CD4-positive, alpha-beta T cell treated with Interleukin-15 for 1 hour (primary cell): ENCODE results near the gene IMPACT.
A peak's percentile ranks its signal among the peaks of the same experiment; 100 is the strongest.

Experiments used
- DNase-seq: peaks from one replicate; pipeline ENCODE4 v3.0.0-alpha.2; 2020

Gene IMPACT, protein sequence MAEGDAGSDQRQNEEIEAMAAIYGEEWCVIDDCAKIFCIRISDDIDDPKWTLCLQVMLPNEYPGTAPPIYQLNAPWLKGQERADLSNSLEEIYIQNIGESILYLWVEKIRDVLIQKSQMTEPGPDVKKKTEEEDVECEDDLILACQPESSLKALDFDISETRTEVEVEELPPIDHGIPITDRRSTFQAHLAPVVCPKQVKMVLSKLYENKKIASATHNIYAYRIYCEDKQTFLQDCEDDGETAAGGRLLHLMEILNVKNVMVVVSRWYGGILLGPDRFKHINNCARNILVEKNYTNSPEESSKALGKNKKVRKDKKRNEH

DNA sequence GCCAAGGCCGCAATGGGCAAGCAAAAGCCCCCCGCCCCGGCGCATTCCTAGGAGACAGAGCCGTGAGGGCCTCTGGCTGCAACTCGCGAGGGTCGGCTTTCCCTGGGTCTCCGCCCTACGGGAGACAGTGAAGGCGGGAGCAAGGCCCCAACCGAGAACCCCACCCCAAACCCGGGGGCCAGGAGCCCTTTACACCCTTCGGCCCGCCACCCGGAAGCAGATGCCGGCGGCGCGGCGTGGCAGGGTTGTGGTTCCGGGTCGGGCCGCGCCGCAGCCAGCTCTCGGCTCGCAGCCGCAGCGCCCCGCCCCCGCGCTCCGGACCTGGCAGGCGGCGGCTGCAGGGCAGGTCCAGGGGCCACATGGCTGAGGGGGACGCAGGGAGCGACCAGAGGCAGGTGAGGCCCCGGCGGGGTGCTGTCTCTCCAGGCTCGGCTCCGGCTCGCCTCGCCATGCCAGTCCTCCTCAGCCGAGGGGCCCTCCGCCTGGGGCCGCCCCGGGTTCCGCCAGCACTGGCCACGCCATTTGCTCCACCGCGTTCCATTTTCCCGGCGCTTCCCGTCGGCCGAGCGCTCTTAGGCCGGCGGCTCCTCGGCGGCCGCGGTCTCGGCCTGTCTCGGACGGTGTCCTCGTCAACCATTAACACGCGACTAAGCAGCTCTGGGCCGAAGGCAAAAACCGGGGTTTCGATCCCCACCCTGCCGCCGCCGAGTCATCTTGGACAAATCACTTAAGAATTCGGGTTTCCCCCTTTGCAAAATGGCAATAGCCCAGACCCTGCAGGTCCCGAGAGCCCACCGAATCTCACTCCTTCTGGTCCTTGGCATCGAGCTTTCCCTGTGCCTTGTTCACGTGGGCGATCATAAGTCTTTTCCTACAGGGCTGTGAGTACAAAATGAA is at the start of gene IMPACT:
Gene IMPACT, plus strand, starts transcription at position 273 of the 897 bp plus-strand sequence. Its CDS starts 87 bp downstream, at position 360.
- DNase-seq, result peak; percentile 82

DNA sequence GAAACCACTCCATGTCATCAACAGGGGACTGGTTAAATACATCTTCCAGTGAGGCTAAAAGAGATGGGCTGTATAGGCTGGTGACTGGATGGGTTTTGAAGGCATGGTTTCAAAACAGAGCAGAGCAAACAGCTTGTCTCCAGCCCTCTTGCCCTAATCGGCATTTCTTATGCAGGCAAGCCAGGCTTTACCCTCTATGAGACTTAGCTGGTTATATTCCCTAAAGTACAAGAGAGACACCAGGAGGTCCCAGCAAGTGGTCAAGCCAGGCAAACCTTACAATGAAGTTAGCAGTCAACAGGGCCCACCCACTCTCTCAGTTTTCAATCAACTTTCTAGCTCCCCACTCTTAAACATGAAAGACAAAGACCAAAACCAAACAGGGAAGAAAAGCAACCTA is 47.9 kb upstream of the IMPACT start:
- no peak for DNase-seq

DNA sequence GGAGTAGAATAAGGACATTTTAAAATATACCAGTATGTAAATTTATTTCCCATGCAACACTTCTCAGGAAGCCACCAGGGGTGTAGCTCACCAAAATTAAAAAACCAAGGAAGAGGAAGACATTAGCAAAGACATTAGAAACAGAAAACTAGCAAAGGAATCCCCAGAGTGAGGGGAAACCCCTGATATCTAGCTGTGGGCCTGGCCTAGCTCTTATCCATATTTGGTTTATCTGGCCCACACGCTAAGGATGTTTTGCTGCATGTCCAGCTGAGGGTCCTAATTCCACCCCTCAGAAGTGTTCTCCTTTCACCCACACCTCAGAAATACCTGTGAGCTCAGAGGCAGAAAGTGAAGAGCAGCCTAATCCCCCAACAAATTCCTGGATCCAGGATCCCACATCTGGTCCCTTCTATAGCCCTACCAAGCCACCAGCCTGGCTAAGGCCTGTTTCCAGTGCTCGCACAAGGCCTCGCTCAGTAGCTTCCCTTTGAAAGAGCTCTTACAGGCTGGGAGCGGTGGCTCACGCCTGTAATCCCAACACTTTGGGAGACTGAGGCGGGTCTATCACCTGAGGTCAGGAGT is 46.2 kb upstream of the IMPACT start:
- no peak for DNase-seq

DNA sequence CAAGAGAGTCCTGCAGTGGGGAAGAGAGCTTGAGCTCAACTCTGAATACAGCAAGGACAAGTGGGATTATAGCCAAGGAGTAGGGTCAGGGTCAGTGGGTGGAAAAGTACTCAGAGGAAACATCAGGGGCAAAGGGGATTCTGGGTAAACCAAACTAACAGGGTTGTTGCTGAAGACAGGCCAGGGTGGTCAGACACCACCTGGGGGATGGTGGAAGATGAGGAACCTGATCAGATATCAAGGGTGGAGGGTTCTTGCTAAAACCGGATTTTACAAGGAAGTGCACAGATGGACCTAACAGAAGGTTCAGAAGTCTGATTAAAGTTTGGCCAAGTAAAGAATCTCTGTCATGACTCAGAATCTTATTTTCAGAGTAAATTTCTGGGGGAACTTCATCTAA is 45.3 kb upstream of the IMPACT start:
- no peak for DNase-seq

DNA sequence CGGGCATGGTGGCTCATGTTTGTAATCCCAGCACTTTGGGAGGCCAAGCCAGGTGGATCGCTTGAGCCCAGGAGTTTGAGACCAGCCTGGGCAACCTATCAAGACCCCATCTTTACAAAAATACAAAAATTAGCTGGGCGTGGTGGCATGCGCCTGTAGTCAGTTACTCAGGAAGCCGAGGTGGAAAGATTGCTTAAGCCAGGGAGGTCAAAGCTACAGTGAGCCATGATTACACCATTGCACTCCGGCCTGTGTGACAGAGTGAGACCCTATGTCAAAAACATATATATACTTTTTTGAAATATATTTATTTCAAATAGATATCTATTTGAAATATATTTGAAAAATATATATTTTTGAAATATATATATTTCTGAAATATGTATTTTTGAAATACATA is 39.8 kb upstream of the IMPACT start:
- no peak for DNase-seq

DNA sequence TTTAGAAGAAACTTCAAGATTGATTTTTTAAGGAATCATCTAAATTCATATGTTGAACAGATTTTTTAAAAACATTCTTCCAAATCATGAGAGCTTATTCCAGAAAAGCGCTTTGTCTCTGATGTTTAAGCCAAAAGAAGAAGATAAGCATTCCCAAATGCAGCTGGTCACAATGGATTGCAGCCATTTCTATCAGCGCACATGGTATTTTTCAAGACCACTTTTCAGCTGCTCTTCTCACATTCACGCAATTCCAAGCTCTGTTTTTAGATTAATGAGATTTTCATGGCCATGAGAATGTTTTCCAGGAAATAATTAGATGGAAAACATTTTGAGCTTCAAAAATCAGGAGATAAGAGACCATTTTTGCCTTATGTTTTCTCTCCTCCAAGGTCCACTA is 37.5 kb upstream of the IMPACT start:
- no peak for DNase-seq

DNA sequence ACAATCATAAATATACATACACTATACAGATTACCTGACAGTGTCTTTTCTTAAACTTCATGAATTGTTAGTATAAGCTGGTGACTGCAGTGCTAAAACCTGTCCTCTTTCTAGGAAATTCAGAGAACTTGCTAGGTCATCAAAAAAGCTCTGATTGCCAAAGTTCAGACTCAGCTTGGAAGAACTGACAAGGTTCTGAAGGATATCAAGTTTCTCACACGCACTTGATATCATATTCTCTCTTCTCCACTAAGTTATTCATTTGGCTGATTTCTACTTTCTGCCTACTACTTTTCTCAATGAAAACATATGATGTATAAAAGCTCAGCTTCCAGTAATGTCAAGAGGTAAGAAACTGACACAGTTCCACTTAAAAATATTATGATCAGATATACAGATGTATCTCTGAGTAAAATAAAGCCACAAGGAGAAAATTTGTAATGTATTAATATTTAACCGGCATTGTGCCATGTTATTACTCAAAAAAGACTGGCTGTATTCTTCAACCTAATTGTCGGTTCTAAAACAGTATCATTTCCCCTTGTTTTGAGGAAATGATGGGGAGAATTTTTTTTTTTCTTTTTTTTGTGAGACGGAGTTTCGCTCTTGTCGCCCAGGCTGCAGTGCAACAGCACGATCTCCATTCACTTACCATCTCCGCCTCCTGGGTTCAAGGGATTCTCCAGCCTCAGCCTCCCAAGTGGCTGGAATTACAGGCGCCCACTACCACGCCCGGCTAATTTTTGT is 31.2 kb upstream of the IMPACT start:
- DNase-seq, result no peak

DNA sequence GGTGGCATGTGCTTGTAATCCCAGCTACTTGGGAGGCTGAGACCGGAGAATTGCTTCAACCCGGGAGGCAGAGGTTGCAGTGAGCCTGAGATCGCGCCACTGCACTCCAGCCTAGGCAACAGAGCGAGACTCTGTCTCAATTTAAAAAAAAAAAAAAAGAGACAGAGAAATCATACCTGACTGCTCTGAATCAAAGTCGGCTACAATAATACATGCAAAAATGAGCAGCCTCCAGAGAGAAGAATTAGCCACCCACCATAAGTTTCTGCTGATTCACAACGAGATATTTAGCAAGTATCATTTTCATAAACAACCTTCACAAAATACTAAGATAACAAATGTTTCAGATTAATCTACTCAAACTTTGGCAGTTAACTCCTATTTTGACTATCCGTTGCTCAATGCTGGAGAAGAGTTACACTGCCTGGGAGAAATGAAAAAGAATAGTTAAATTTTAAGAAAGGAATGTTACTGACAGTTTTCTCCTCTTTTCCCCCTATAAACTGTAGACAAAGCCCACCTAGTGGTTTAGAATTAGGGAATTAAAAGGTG is 30.3 kb upstream of the IMPACT start:
- no peak for DNase-seq

DNA sequence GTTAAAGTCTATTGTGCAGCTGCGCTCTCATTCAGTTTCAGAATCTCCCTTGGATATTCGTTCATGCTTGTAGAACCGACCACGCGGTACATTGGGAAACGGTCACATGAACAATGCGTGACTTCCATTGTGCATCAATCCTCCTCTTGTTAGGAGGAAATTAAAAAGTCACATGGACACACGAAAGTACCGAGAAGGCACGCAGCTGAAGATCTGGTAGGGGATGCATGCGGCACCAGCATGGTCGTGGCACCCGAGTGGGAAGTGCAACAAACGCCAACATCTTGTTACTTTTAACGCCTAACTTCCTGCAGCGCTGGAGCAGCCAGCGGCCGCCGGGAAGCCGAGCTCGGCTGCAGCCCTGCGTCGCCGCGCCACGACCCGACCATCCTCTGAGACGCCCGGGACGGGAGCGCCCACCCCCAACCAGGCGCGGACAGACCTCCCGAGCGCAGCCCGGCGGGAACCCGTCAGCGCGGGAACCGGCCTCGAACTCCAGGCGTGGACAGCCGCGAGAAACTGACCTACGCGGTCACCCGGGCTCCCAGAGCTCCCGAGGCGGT is 29.3 kb upstream of the IMPACT start:
- peak; percentile 32 for DNase-seq

DNA sequence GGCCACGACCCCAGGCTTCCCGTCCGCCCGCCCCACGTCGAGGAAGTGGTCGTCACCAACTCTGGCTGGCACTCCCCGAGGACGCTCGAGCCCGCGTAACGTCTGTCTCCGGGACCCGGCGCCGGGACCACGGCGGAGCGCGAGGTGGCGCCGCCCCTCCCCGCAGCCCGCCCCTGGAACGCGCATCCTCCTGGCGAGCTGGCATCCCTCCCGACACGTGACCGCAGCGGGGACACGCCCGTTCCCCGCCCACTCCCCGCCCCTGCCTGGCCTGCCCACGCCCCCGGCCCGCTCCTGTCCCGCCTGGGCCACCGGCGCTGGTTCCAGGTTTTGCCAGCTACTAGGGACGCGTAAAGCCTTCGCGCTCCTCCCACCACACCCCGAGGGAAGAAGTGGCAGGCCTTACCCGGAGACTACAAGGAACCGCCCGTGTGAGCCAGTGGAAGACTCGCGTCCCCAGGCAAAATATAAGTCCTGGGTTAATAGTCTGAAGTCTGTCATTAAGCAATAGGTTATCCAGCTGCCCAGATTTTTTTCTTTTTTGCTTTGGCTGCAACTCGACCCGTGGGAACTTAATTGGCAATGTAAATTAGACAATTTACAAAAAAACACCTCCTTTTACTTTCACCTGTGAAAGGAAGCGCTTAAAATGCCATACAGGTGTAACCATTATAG is 28.6 kb upstream of the IMPACT start, which contains the start of gene OSBPL1A:
Gene OSBPL1A, minus strand, starts transcription at position 131 of the 675 bp plus-strand sequence. CDS start 20,291 bp downstream, outside the sequence.
- peak; percentile 87 for DNase-seq

DNA sequence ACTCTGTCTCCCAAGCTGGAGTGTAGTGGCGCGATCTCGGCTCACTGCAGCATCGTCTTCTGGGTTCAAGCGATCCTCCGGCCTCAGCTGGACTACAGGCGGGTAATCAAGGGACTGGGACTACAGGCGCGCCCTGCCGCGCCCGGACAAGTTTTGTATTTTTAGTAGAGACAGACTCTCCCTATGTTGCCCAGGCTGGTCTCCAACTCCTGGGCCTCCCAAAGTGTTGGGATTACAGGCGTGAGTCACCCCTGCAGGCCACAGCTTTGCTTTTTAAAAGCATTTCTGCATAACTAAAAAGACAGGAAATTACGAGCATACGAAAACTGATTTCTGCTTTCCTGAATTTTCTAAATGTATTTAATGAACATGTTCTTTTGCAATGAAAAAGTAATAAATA is 27.9 kb upstream of the IMPACT start:
- DNase-seq, result no peak

DNA sequence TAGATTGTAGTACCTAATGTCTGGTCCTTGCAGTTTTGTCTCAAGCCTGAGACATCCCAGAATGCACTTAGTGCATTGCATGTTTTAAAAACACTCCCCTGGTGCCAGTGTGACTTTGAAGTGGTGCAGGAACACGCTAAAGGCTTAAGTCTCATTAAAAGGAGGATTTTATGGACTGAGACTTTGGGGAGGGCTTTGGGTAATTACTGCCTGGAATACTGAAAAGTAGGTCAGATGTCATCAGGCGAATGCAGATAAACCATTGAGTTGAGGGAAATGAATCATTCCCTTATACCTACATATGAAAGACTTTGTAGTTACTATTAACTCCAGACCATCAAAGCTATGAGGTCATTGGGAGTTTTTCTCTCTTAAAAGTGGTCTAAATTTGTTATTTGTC is 25.9 kb upstream of the IMPACT start:
- DNase-seq, result no peak

DNA sequence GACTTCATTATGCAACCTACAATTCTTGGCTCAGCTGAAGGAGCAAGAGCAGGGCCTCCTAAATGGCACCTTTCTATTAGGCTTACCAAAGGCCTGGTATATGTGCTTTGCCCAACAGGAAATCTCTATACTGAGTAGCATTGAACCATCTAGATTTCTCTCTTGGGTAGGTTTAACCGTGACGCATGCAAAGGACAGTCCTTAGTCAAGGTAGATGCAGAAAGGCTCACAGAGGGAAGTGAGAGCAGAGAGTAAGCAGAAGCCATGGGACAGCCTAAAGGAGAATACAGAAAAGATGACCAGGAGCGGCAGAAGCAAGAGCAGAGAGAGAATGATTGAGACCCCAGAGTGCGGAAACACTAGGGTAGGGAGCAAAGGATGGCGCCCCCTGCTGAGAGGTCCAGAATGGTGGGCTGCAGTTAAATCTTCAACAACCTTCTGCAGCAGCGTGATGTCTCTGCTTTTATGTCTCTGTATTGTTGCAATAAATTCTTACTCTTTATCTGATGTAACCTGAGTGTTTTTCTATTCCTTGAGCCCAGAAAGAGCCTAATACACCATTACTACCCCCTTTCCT is 24.2 kb upstream of the IMPACT start:
- no peak for DNase-seq

DNA sequence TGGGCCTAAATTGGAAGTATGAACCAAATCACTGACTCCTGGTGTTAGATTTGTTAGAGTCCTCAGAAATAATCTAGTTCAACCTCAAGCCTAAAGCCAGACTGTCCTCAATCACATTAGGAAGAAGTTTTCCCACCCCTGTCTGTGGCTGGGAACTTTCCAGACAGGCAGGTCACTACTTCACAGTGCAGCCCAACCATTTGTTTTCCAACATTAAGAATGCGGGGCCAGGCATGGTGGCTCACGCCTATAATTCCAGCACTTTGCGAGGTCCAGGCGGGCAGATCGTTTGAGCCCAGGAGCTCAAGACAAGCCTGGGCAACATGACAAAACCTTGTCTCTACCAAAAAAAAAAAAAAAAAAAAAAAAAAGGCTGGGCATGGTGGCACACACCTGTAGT is 23.4 kb upstream of the IMPACT start:
- DNase-seq, result no peak

DNA sequence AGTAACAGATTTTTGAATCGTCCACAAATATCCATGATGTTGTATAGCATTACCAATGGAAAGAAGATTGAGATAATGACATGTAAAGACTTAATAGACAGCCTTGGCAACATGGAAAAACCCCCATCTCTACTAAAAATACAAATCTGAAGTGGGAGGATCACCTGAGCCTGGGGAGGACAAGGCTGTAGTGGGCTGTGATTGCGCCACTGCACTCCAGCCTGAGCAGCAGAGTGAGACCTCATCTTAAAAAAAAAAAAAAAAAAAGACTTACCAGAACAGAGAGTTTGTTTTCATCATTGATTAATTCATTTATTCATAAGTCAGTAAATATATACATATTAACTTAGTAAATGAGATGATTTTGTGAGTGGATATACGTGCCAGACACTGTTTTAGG is 21.9 kb upstream of the IMPACT start:
- DNase-seq, result no peak

DNA sequence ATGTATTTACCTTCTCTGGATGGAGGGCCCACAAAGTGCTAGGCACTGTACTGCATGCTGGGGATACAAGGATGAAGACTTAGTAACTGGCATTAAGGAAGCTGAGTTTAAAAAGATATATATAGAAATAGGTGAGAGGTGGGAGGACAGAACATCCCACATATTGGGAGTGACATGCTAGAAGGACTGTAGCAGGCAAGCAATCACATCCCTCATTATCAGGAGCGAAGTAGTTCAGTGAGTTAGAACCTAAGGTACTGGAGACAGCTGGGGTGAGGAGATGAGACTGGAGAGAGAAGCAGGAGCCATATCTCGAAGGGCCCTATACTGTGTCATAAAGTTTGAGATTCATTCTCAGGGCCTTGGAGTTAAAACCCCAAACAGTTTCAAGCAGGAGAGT is 18.0 kb upstream of the IMPACT start:
- DNase-seq, result no peak

DNA sequence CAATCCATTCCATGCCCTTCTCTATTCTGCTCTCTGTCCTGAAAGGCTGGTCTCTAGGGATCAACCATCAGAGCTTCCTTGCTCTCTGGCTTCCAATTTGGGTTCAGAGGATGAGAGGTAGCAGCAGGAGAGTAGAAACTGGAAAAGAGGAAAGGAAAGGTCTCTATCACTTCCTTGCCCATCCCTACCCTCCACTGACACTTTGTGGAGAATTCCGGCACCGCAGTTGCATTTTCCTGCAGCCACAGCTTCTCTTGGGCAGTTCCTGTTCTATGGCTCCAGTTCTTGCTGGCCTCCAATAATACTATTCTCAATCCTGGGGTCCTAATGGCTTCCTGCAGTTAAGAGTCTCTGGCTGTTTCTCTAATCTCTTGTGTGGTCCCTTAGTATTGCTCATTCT is 13.3 kb upstream of the IMPACT start:
- DNase-seq, result no peak

DNA sequence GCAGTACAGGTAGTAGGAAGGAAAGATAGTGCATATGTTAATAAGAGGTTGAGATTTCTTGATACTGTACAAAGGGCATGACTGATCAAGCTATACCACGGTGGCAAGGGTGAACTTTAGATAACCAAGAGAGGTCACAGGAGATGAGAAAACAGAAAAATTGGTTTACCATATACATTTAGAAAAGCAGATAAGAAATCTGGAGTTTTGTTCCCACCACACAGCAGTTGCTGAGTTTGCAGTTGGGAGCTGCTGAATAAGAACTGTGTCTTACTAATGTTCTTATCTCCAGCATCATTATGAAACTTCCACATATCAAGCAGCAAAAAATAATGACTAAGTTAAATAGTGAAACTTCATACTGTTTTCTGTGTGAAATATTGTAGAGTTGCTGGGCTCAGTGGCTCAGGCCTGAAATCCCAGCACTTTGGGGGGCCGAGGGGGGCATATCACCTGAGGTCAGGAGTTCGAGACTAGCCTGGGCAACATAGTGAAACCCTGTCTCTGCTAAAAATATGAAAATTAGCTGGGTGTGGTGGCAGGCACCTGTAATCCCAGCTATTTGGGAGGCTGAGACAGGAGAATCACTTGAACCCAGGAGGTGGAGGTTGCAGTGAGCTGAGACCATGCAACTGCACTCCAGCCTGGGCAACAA is 12.0 kb upstream of the IMPACT start:
- no peak for DNase-seq

DNA sequence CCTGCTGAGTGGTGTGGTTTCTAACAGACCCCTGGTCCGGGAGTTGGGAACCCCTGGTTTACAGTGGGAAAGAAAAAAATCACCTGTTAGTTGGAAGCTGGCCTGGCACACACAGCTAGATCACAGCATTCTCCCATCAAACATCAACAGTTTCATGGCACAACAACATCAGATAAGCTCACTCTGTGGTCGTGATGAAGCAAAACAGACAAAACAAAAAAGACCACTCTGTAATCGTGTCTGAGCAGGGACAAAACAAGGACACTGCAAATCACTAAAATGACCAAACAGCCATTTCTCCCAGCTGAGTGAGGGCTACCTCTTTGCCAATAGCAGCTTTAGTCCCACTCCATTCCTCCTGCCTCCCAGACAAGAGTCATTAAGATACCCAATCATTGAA is 9.0 kb upstream of the IMPACT start:
- DNase-seq, result no peak

DNA sequence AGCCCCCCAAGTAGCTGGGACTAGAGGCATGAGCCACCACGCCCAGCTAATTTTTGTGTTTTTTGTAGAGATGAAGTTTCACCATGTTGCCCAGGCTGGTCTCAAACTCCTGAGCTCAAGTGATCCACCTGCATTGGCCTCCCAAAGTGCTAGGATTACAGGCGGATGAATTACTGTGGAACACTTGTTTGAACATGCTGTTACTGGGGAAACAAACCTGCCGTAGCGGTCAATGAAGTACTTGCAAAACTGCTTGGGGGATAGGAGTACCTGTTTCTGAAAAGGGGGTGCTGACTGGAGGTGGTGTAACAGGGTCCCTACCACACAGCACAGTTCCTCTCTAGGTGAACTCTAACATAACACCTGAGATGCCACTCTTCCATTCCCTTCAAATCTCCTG is 5.9 kb upstream of the IMPACT start:
- DNase-seq, result no peak

DNA sequence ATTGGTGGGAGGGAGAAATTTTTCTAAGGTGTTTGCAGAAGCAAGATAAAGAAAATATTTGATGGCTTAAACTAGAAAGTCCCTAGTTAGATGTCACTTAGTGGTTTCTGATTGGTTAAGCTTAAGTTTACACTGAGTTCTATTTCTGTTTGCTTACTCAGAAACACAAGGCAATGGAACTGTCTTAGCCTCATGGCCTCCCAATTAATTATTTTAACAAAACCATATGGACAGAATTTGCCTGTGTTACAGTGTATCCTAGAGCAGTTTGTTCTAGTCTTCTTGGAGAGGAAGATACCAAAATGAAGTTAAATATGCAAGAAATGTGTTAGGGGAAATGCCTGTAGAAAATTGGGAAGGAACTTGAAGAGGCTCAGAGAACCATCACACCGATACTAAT is 4.6 kb upstream of the IMPACT start:
- no peak for DNase-seq
